Omental fat pad (tissue), 4 donors: ENCODE results near the gene MRPS12. TPM values are rescaled to one million over a fixed set of nuclear protein-coding genes. Genes with fewer than 3 reads are reported as not detected.

Experiments used
- ATAC-seq: fragments of 150-250 bp; one replicate; pipeline ENCODE4 v1.9.1; 2016; ENCODE audit warnings: mild to moderate bottlenecking, moderate library complexity; ENCODE audit not compliant: low FRiP score
- DNase-seq: peaks from one replicate; pipeline ENCODE4 v3.0.0-alpha.2; 2019; ENCODE audit warnings: low spot score
- total RNA-seq, 4 donors: library from RNA; depleted of rRNA; stranded (reverse); fragments of >200 nt; gene quantifications; one replicate each; pipeline ENCODE4 v1.1.0, GENCODE V29; 2016
- TF ChIP-seq, protein P1 (sequence below), 3 donors: fragments of 450-650 bp; IDR thresholded peaks; one replicate each; pipeline ENCODE4 v1.5.1; 2016 to 2017; ENCODE audit warnings: antibody characterized with exemption in 3 of 3, mild to moderate bottlenecking in 3 of 3, moderate library complexity in 2 of 3

The MRPS12 gene
- total RNA-seq, 4 donors from 2014 or later: 27.3 to 46.0 (median 37.7) TPM

DNA sequence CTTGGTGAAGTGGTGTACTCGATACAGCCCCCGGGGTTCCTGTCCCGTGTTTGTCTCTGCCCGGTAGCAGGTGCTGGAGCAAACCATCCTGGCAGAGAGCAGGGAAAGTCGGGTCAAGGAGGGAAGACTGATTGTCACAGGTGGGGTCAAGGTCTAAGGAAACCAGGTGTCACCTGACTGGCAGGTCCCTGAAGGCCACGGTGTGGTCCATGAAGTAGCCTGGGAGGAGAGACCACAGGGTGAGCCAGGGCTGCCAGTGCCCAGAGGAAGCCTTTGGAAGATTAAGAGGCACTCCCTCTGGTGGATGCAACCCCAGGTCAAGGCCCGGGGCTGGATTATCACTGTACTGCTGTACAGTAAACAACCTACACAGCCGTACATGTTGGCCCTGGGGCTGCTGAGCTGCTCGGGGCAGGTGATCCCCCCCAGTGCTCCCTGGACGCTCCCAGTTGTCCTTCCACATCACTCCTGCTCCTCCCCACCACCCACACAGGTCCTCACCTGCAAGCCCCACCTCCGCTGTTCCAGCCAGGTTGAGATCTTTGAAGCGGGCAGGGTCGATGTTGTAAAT, 12.7 kb upstream of the MRPS12 start:
- no peak for ATAC-seq
- DNase-seq: no peak
- TF ChIP-seq, protein P1, sequence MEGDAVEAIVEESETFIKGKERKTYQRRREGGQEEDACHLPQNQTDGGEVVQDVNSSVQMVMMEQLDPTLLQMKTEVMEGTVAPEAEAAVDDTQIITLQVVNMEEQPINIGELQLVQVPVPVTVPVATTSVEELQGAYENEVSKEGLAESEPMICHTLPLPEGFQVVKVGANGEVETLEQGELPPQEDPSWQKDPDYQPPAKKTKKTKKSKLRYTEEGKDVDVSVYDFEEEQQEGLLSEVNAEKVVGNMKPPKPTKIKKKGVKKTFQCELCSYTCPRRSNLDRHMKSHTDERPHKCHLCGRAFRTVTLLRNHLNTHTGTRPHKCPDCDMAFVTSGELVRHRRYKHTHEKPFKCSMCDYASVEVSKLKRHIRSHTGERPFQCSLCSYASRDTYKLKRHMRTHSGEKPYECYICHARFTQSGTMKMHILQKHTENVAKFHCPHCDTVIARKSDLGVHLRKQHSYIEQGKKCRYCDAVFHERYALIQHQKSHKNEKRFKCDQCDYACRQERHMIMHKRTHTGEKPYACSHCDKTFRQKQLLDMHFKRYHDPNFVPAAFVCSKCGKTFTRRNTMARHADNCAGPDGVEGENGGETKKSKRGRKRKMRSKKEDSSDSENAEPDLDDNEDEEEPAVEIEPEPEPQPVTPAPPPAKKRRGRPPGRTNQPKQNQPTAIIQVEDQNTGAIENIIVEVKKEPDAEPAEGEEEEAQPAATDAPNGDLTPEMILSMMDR (IDR thresholded peaks at IDR 0.05): no peak

DNA sequence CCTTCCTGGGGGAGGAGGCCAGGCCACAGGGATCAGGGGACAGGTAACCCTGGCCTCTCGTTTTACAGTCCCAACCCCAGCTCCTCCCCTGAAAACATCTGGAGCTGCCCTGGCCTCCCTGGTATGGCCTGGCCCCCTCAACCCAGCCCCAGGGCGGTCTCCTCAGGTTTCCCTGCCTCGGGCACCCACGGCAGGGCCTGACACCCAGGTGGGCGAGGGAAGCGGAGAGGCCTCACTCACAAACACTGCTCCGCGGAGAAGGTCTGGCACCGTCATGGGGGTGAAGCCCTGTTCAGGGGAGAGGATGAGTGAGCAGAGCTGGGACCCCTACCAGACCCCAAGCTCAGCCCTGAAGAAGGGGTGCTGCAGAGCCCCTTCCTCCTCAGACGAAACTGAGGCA, 12.2 kb upstream of the MRPS12 start:
- ATAC-seq (no peak), DNase-seq (no peak)

DNA sequence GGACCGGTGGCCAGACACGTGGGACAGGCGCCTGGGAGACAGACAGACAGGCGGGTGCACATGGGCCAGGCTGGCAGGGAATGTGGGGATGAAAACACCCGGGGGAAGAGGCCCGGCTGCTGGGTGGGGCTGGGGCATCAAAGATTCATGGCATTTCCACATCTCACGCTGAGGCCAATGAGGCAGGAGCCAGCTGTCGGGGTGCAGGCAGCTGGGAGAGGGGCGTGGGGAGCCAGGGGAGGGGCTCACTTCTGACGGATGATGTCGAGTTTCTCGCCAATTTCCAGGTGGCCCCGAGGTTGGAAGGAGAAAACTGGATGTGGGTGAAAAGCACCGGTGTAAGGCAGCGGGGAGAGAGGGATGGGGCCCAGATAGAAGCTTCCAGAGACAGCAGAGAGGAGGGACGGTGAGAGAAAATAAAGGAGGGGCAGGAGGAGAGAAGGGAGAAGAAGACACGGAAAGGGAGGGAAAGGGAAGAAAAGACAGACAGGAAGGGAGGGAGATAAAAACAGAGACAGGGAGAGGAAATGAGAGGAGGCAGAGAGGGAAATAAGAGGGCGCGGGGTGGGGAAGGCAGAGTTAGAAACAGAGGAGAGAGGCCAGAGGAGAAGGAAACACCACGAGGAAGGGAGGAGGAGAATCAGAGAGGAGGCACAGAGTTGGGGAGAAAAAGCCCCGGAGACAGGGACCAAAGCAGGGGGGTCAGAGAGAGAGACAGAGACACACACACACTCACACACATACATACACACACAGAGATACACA, 10.7 kb upstream of the MRPS12 start:
- TF ChIP-seq, protein P1 (IDR thresholded peaks at IDR 0.05): no peak

More for the DNA sequence above, 12.2 kb upstream of the MRPS12 start:
- TF ChIP-seq, protein P1 (IDR thresholded peaks at IDR 0.05): no peak

DNA sequence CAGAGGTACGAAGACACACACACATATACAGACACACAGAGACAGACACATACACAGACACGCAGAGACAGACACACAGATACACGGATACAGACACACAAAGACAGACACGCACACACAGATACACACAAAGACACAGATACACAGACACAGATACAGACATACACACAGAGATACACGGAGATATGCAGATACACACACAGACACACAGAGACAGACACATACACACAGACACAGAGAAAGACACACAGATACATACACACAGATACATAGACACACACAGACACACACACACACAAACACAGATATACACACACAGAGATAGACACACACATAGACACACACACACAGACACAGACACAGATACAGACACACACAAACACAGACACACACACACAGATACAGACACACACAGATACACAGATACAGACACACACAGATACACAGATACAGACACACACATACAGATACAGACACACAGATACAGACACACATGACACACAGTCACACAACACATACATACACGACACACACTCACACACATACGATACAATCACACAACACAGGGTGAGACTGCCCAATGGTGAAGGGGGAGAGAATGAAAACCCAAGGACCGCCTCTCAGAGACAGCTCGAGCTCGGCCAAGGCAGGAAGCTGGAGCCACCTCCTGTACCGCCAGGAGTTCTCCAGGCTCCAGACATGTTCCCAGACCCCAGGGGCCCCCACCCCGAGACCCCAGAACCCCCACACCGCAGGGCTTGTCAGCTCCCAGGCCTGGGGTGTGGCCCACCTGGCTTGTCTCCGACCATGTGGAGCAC, 9.9 kb upstream of the MRPS12 start:
- ATAC-seq: no peak

More for the DNA sequence above, 10.7 kb upstream of the MRPS12 start:
- DNase-seq (no peak), ATAC-seq (no peak)

DNA sequence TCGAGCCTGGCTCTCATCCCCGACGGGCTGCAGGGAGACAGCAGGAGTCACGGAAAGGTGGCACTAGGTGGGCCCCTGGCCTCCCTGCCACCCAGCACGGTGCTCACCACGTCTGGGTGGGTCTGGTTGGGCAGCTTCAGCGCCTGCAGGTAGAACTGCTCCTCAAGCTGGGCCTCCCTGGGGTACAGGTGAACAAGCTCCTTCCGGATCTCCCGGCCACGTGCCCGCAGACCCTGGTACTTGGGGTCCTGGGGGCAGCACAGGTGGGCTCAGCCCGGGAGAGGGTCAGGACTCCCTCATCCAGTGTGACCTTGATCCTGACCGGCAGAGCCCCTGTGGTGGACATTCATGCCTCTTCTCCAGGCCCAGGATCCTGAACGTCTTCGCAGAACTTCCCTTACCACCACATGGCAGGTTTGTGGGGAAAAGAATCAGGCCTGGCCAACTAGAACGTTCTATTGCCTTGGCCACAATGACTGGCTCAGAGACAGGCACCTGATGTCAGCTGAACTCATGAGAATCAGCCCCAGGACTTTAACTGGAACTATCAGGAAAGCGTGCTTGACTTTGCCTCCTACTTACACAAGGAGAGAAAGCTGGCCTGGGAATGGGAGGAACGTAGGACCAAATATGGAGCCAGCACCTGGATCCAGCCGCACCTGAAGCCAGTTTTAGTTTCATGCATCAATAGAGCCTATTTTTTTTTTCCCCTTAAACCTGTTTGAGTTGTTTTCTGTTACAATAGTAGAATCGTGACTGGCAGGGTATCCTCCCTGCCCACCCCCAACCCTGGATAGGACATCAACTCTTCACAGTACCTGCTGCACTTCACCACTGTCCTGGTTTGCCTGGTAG, 9.1 kb upstream of the MRPS12 start:
- ATAC-seq: no peak
- DNase-seq: no peak
- TF ChIP-seq, protein P1 (IDR thresholded peaks at IDR 0.05): no peak

More for the DNA sequence above, 9.9 kb upstream of the MRPS12 start:
- DNase-seq: no peak
- TF ChIP-seq, protein P1 (IDR thresholded peaks at IDR 0.05): no peak

DNA sequence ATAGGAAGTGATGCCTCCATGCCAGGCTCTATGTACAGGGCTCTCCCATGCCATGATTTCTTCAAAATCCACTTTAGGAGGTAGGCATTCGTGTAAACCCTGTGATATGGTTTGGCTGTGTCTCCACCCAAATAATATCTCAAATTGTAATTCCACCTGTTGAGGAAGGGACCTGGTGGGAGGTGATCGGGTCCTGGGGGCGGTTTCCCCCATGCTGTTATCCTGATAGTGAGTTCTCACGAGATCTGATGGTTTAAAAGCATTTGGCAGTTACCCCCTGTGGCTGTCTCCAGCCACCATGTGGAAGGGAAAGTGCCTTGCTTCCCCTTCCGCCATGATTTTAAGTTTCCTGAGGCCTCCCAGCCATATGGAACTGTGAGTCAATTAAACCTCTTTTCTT, 8.3 kb upstream of the MRPS12 start:
- TF ChIP-seq, protein P1 (IDR thresholded peaks at IDR 0.05): no peak
- no peak for DNase-seq
- no peak for ATAC-seq
